HG03066 (cell line): ENCODE measurements around the gene RBM15.

ENCODE experiments used
- ATAC-seq: cut with Tn5 transposase; IDR thresholded peaks from one replicate; pipeline ENCODE4 v1.9.1; 2021; ENCODE audit warnings: low read depth; ENCODE audit not compliant: unreplicated experiment

Gene RBM15

GRCh38 chr1:110319332-110320167, 19.6 kb upstream of the RBM15 start:
- ATAC-seq: no peak

DNA sequence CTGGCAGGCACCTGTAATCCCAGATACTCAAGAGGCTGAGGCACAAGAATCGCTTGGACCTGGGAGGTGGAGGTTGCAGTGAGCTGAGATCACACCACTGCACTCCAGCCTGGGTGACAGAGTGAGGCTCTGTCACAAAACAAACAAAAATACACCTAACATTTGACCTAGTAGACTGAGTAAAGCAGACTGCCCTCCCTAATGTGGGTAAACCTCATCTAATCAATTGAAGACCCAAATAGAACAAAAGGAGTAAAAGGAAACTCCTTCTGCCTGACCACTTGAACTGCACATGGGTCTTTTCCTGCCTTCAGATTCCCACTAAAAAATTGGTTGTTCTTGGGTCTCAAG, 19.0 kb upstream of the RBM15 start:
- ATAC-seq: no peak

DNA sequence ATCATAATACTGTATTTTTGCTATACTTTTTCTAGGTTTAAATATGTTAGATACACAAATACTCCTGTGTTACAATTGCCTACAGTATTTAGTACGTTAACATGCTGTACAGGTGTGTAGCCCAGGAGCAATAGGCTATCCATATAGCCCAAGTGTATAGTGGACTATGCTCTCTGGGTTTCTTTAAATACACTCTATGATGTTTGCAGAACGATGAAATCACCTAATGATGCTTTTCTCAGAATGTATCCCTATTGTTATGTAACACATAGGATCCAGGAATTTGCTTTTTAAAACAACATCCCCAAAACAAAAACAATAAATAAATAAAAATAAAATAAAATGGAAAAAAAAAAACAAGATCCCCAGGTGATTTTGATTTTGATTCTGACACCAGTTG, 18.1 kb upstream of the RBM15 start:
- ATAC-seq: no peak

GRCh38 chr1:110321846-110322245, 17.3 kb upstream of the RBM15 start:
- no peak for ATAC-seq

DNA sequence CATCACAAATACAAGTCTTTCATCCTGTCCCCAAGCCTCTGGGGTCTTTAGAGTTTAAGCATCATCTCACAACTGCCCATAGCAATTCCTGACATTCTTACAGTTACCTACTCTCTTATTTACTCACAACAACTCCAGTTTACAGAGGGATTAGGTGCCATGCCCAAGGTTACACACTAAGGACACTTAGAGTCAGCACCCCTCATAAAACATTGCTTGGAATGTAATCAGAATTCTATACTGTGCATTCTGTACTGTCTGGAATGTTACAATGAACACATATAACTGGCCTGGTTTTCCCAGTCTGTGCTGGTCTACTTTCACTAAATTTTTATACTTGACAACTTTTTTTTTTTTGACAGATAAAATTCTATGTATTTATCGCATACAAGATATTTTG, 14.5 kb upstream of the RBM15 start:
- no peak for ATAC-seq

DNA sequence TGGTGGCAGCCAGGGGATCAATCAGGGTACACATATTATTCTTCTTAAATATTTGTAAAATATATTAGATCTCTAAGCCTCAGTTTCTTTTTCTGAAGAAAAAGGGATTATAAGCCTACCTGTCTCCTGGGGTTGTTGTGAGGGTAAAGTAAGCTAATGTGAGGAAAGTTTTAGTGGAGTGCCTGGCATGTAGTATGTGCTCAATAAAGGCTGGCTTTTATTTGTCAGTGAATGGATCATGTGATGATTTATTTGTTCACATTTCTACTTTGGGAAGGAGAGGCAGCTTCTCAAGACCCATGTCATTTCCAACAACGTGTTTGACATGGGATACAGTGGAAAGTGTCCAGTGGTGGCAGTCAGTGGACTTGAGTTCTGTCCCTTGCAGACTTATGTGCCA, 12.4 kb upstream of the RBM15 start:
- ATAC-seq: no peak

DNA sequence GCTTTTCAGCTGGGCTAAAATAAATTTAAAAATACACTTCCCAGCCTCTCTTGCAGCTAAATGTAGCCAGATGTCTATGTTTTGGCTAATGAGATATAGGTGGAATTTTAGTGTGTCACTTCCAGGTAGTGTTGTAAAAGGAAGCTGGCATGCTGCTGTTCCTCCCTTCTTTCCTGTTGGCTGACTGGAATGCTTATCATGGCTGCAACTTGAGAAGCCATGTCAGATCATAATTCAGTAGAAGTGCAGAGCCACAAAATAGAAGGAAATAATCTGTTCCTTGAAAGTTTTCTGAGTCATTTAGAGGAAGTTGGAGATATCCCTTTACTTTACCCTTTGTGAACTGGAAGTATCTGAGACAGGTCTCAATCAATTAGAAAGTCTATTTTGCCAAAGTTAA, 10.9 kb upstream of the RBM15 start:
- no peak for ATAC-seq

GRCh38 chr1:110328700-110329099, 10.5 kb upstream of the RBM15 start:
- ATAC-seq: no peak

- no peak for ATAC-seq
Observed at GRCh38 chr1:110335265-110335664, 3.9 kb upstream of the RBM15 start.

- ATAC-seq: no peak
Observed at GRCh38 chr1:110336300-110337039, 2.7 kb upstream of the RBM15 start.

- no peak for ATAC-seq
Observed at GRCh38 chr1:110337704-110338308, 1.4 kb upstream of the RBM15 start.

DNA sequence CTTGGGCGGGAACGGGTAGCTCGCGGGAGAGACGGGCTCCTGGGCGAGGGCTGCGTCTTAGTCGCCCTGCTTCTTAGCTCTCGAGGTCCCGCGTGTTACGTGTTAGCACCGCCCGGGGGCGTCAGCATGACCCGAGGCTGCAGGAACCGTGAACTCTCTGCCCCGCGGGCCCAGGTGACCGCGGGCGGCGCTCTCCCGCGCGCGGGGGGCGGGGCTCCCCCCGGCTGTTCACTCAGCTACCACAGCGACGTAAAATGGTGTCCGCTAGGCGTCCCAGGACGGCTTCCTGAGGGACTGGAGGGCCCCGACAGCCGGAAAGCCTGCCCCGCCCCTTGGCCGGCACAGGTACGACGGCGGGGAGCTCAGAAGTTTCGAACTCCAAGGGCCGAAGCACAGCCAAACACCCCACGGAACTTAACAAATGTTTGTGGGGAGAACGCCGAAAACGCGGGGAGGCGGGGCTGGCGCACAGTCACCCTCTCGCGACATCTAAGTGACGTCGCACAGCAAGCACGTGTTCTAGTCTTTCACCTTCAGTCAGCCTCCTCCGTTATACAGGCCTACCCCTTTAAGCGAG, 780 bp upstream of the RBM15 start:
- peak; percentile 61 for ATAC-seq

DNA sequence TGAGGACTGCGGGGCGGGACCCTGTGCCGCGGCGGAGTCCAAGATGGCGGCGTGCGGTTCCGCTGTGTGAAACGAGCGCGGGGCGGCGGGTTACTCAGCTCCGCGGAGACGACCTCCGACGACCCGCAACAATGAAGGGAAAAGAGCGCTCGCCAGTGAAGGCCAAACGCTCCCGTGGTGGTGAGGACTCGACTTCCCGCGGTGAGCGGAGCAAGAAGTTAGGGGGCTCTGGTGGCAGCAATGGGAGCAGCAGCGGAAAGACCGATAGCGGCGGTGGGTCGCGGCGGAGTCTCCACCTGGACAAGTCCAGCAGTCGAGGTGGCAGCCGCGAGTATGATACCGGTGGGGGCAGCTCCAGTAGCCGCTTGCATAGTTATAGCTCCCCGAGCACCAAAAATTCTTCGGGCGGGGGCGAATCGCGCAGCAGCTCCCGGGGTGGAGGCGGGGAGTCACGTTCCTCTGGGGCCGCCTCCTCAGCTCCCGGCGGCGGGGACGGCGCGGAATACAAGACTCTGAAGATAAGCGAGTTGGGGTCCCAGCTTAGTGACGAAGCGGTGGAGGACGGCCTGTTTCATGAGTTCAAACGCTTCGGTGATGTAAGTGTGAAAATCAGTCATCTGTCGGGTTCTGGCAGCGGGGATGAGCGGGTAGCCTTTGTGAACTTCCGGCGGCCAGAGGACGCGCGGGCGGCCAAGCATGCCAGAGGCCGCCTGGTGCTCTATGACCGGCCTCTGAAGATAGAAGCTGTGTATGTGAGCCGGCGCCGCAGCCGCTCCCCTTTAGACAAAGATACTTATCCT, 430 bp downstream of the RBM15 start:
- no peak for ATAC-seq

DNA sequence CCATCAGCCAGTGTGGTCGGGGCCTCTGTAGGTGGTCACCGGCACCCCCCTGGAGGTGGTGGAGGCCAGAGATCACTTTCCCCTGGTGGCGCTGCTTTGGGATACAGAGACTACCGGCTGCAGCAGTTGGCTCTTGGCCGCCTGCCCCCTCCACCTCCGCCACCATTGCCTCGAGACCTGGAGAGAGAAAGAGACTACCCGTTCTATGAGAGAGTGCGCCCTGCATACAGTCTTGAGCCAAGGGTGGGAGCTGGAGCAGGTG, 961 bp downstream of the RBM15 start:
- ATAC-seq: no peak

- ATAC-seq: no peak
Observed at GRCh38 chr1:110341146-110341871, 2.1 kb downstream of the RBM15 start.

GRCh38 chr1:110341872-110342331, 2.7 kb downstream of the RBM15 start:
- ATAC-seq: no peak

DNA sequence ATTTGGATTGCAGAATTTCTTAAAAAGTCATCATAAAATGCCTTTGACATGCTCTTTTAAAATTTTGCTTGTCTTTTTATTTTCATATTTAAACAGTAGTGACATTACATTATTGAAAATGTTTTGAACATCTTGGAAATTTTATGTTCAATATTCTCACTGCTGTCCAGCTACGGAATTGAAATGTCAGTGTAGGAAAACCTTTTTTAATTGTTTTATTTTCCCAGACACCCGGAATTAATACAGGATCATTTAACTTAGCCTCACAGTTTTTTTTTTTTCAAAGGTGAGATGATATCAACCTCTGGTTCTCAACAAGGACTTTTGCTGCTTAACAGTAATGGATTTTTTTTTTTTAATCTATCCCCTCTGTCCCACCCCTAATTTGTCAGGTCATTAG, 4.1 kb downstream of the RBM15 start:
- no peak for ATAC-seq

GRCh38 chr1:110344152-110344551, 5.0 kb downstream of the RBM15 start:
- ATAC-seq: no peak

- ATAC-seq: no peak
Observed at GRCh38 chr1:110345480-110345879, 6.3 kb downstream of the RBM15 start.

DNA sequence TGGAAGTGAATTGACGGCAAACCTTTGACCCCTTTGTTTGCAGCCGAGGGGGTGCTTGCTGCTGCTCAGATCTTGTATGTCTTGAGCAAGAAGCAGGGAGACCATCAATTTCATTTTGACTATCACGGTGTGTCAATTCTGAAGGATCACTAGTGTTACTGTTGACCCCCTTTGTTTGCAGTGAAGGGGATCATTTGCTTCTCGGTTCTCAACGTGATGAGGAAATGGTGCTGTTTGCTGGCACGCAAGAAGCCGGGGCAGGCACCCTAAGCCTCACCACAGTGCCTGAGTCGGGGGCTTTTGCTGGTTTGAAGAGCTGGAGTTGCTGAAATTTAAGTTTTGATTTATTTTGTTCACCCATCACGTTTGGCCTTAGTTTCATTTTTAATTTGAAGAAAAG, 7.5 kb downstream of the RBM15 start:
- ATAC-seq: no peak
